Metanephros (tissue), 2 donors: ENCODE data around the gene OXLD1. TPM values are rescaled to one million over a fixed set of nuclear protein-coding genes. Genes with fewer than 3 reads are reported as not detected.

Experiments used
- small RNA-seq: library from RNA; depleted of rRNA; stranded (forward); fragments of <200 nt; gene quantifications from one replicate; pipeline ENCODE3, GENCODE V24; 2014; ENCODE audit warnings: low replicate concordance
- total RNA-seq: library from RNA; depleted of rRNA; stranded (reverse); fragments of >200 nt; gene quantifications from one replicate; pipeline ENCODE4 v1.2.3, GENCODE V29; 2014

The OXLD1 gene
- 16.5 TPM for total RNA-seq

GRCh38 chr17:81666342-81667191 is at the start of gene OXLD1, which contains the start of gene CCDC137:
TSS of gene OXLD1 (minus strand) at chr17:81666605. CDS start at chr17:81666577, 28 bp downstream.
TSS of gene CCDC137 (plus strand) at chr17:81666737. CDS start at chr17:81666767, 30 bp downstream.

GRCh38 chr17:81711814-81712467 is 45.5 kb upstream of the OXLD1 start, which contains the start of gene SLC25A10:
TSS of gene SLC25A10 (plus strand) at chr17:81712284. CDS start at chr17:81712427, 143 bp downstream.

GRCh38 chr17:81702934-81703746 is 36.7 kb upstream of the OXLD1 start, which contains the start of gene MRPL12:
TSS of gene MRPL12 (plus strand) at chr17:81703367. CDS start at chr17:81703502, 135 bp downstream.

DNA sequence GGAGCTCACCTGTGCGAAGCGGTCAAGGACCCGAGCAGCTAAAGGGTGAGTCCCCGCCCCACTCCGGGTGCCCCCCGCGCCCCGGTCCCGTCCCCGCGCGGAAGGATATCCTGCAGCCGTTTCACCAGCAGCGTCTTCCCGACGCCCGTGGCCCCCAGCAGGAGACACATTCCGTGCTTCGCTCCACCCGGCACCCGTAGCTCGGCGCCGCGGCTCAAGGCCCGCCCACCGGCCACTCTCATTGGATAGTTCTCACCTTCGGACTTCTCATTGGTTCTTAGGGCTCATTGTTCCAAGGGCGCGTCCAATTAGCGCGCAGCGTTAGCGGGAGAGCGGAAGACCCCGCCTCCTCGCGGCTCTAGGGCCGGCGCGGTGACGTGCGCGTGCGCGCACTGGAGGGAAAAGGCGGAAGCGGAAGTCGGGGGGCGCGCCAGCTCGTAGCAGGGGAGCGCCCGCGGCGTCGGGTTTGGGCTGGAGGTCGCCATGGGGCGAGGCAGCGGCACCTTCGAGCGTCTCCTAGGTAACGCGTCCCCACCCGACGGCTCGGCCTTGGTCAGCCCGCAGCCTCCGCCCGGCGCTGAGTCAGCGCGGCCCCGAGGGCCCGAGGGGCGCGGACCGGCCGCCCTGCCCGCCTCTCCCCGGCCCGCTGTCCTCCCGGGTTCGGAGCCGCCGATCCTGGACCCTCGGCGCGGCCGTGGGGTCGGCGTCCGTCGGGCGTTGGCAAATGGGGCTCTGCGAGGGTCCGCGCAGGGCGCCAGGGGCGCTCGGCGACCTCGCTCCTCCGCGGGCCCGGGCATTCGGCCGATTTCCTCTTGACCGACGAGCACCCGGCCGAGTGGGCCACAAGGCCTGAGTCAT is 17.4 kb upstream of the OXLD1 start, which contains the start of the genes ARL16 and HGS:
TSS of gene ARL16 (minus strand) at position 214 of the 858 bp plus-strand sequence. CDS start at position 170, 44 bp downstream.
TSS of gene HGS (plus strand) at position 428 of the 858 bp plus-strand sequence. CDS start at position 484, 56 bp downstream.

DNA sequence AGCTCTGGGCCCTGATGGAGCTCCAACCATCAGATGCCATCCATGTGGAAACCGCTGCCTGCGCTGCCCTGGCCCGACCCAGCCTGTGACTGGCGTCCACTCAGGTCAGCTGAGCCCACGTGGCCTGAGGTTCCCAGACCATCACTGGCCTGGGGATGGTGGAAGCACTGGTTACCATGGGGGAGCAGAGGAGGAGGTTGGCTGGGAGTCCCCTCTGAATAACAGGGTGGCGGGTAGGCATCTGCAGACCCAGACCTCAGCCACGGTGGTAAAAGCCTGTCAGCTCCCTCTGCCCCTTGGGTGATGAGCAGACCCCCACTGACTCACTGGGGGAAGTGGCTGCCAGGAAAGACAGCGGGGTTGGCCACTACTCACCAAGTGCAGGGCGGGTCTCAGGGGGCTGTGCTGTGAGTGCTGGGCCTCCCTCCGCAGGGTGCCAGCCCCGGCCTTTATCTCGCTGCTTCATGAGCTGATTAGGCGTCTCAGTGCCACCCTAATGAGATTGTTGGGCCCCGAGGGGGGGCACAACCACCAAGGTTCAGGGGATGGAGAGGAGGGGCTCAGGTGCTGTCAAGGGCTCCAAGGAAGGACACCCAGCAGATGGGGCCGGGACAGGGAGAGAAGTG is 10.2 kb downstream of the OXLD1 start, which contains the start of gene PDE6G:
TSS of gene PDE6G (minus strand) at position 425 of the 626 bp plus-strand sequence. CDS start 3,237 bp downstream, outside the sequence.

GRCh38 chr17:81636505-81637288 is 29.7 kb downstream of the OXLD1 start, which contains the start of the genes NPLOC4 and TSPAN10:
TSS of gene NPLOC4 (minus strand) at chr17:81637112. CDS start at chr17:81636930, 182 bp downstream.
TSS of gene TSPAN10 (plus strand) at chr17:81637196. CDS start at chr17:81642413, 5,217 bp downstream.

Small RNA genes lying within 50 kb of the gene (small RNA-seq; reads per million reads assigned to genes)
- not detected for gene MIR6786

Other genes with a start within 250 kb of the OXLD1 start
- 5,181 TPM for gene ACTG1, start 153.8 kb downstream of the OXLD1 start, total RNA-seq
- gene FSCN2, start 138.2 kb downstream of the OXLD1 start, total RNA-seq, result 4.1 TPM
- gene FAAP100, start 114.3 kb downstream of the OXLD1 start, total RNA-seq, result 29.5 TPM
- gene NPLOC4, start 29.5 kb downstream of the OXLD1 start, total RNA-seq, result 55.6 TPM
- 3.9 TPM for gene TSPAN10, start 29.4 kb downstream of the OXLD1 start, total RNA-seq
- gene PDE6G, start 10.1 kb downstream of the OXLD1 start, total RNA-seq, result 4.4 TPM
- gene CCDC137, start 132 bp upstream of the OXLD1 start, total RNA-seq, result 8.1 TPM
- 56.7 TPM for gene ARL16, start 17.2 kb upstream of the OXLD1 start, total RNA-seq
- gene HGS, start 17.4 kb upstream of the OXLD1 start, total RNA-seq, result 82.9 TPM
- 23.5 TPM for gene MRPL12, start 36.8 kb upstream of the OXLD1 start, total RNA-seq
- 15.3 TPM for gene SLC25A10, start 45.7 kb upstream of the OXLD1 start, total RNA-seq
- 14.0 TPM for gene GCGR, start 137.5 kb upstream of the OXLD1 start, total RNA-seq
- gene MCRIP1, start 166.7 kb upstream of the OXLD1 start, total RNA-seq, result 95.2 TPM
- gene PPP1R27, start 168.4 kb upstream of the OXLD1 start, total RNA-seq, result 5.7 TPM
- gene P4HB, start 193.9 kb upstream of the OXLD1 start, total RNA-seq, result 276 TPM
- 113 TPM for gene ARHGDIA, start 204.7 kb upstream of the OXLD1 start, total RNA-seq
- gene ALYREF, start 225.0 kb upstream of the OXLD1 start, total RNA-seq, result 61.4 TPM
- 75.0 TPM for gene ANAPC11, start 225.1 kb upstream of the OXLD1 start, total RNA-seq
- gene NPB, start 235.6 kb upstream of the OXLD1 start, total RNA-seq, result 1.3 TPM
- gene PCYT2, start 244.8 kb upstream of the OXLD1 start, total RNA-seq, result 28.9 TPM